Activated CD4-positive, alpha-beta T cell treated with anti-CD3 and anti-CD28 coated beads, Interleukin-2, amount 50 U/mL, for 4 hours (primary cell): ENCODE measurements around the gene BEST4.
"Not testable (repeated sequence)": the region's sequence is repeated elsewhere in the genome, so short reads cannot be mapped to it uniquely, and the experiment has no call there.

Experiments used
- DNase-seq, 2 experiments: peaks; one replicate each; pipeline ENCODE4 v3.0.0-alpha.2; 2020

BEST4 gene

GRCh38 chr1:44801491-44802305 lies 13.7 kb upstream of the BEST4 start:
- peak in 1 of 2 experiments; percentile 39 for DNase-seq

- peak; percentile 98 for DNase-seq
These were observed 12.0 kb upstream of the BEST4 start, which contains the start of gene PLK3 for GRCh38 chr1:44799770-44800584. Gene PLK3, plus strand, starts transcription at chr1:44800377. Its CDS starts 87 bp downstream, at chr1:44800464.

GRCh38 chr1:44798481-44799365 lies 10.8 kb upstream of the BEST4 start:
- DNase-seq: no peak

- not testable (repeated sequence) for DNase-seq
These were observed 9.9 kb upstream of the BEST4 start for GRCh38 chr1:44797886-44798285.

GRCh38 chr1:44792736-44793502 lies 4.9 kb upstream of the BEST4 start:
- DNase-seq: no peak

GRCh38 chr1:44790968-44791801 lies 3.2 kb upstream of the BEST4 start:
- DNase-seq: no peak

- no peak for DNase-seq
These were observed 464 bp downstream of the BEST4 start for GRCh38 chr1:44787506-44787905.

- DNase-seq: no peak
These were observed 1.0 kb downstream of the BEST4 start for GRCh38 chr1:44786841-44787426.

GRCh38 chr1:44786138-44786840 lies 1.7 kb downstream of the BEST4 start:
- DNase-seq: peak; percentile 74

- DNase-seq: no peak
These were observed 2.4 kb downstream of the BEST4 start for GRCh38 chr1:44785501-44786137.

GRCh38 chr1:44785029-44785380 lies 3.0 kb downstream of the BEST4 start:
- DNase-seq: no peak

GRCh38 chr1:44784094-44785028 lies 3.6 kb downstream of the BEST4 start:
- no peak for DNase-seq

- no peak for DNase-seq
These were observed 4.3 kb downstream of the BEST4 start for GRCh38 chr1:44783697-44784093.

GRCh38 chr1:44780583-44781121 lies 7.3 kb downstream of the BEST4 start:
- no peak for DNase-seq

GRCh38 chr1:44778705-44779576 lies 9.0 kb downstream of the BEST4 start:
- no peak for DNase-seq

- no peak for DNase-seq
These were observed 9.9 kb downstream of the BEST4 start for GRCh38 chr1:44777969-44778635.

GRCh38 chr1:44777547-44777946 lies 10.4 kb downstream of the BEST4 start:
- no peak for DNase-seq
